Karpas-422 (cell line): ENCODE measurements around the gene PLSCR4. TPM values are rescaled to one million over a fixed set of nuclear protein-coding genes. Genes with fewer than 3 reads are reported as not detected.

Experiments used
- DNase-seq: peaks from one replicate; pipeline ENCODE4 v3.0.0-alpha.2; 2015
- H2AFZ ChIP-seq: fragments of 200-600 bp; sonication (generic); 2 replicates; pipeline ENCODE4 v1.6.1; 2014; ENCODE audit warnings: antibody characterized with exemption, low read length, mixed read lengths
- H3K27ac ChIP-seq: fragments of 200-600 bp; sonication (generic); 2 replicates; pipeline ENCODE4 v1.5.1; 2014; ENCODE audit warnings: mild to moderate bottlenecking, low read length, moderate library complexity
- H3K27me3 ChIP-seq: fragments of 200-600 bp; sonication (generic); 2 replicates; pipeline ENCODE4 v1.6.1; 2014; ENCODE audit warnings: low read length, mixed read lengths
- H3K36me3 ChIP-seq: fragments of 200-600 bp; sonication (generic); 2 replicates; pipeline ENCODE4 v1.6.1; 2014; ENCODE audit warnings: low read length, mixed read lengths; ENCODE audit not compliant: insufficient read depth
- H3K4me1 ChIP-seq: fragments of 200-600 bp; sonication (generic); 2 replicates; pipeline ENCODE4 v1.6.1; 2014; ENCODE audit warnings: mild to moderate bottlenecking, low read length, mixed read lengths
- H3K4me2 ChIP-seq: fragments of 200-600 bp; sonication (generic); 2 replicates; pipeline ENCODE4 v1.6.1; 2014; ENCODE audit warnings: low read length, low read depth, mild to moderate bottlenecking; ENCODE audit not compliant: poor library complexity, severe bottlenecking
- H3K4me3 ChIP-seq: fragments of 200-600 bp; sonication (generic); 2 replicates; pipeline ENCODE4 v1.5.1; 2014; ENCODE audit warnings: mild to moderate bottlenecking, antibody characterized with exemption, low read length, mixed read lengths
- H3K79me2 ChIP-seq: fragments of 200-600 bp; sonication (generic); 2 replicates; pipeline ENCODE4 v1.6.1; 2014; ENCODE audit warnings: mild to moderate bottlenecking, low read length, mixed read lengths
- H3K9ac ChIP-seq: fragments of 200-600 bp; sonication (generic); 2 replicates; pipeline ENCODE4 v1.6.0; 2014; ENCODE audit warnings: low read length
- H3K9me2 ChIP-seq: fragments of 200-600 bp; sonication (generic), shearing (Covaris generic); replicated peaks from 2 replicates; pipeline ENCODE4 v1.6.0; 2014; ENCODE audit warnings: mild to moderate bottlenecking, low read length, moderate library complexity; ENCODE audit not compliant: insufficient read depth
- H3K9me3 ChIP-seq: fragments of 300-700, 200-600 bp; sonication (generic); 2 replicates; pipeline ENCODE4 v1.6.1; 2014; ENCODE audit warnings: low read length, mixed read lengths
- H4K20me1 ChIP-seq: fragments of 200-600 bp; sonication (generic); 2 replicates; pipeline ENCODE4 v1.6.1; 2014; ENCODE audit warnings: mild to moderate bottlenecking, antibody characterized with exemption, low read length, low read depth; ENCODE audit not compliant: insufficient read depth
- total RNA-seq: library from RNA; depleted of rRNA; stranded (reverse); fragments of >200 nt; shearing (Covaris generic); gene quantifications from 2 replicates; pipeline ENCODE4 v1.2.3, GENCODE V29; 2014; ENCODE audit warnings: low replicate concordance

PLSCR4 gene
- total RNA-seq, 1 experiment from 2014 or later: not detected

DNA sequence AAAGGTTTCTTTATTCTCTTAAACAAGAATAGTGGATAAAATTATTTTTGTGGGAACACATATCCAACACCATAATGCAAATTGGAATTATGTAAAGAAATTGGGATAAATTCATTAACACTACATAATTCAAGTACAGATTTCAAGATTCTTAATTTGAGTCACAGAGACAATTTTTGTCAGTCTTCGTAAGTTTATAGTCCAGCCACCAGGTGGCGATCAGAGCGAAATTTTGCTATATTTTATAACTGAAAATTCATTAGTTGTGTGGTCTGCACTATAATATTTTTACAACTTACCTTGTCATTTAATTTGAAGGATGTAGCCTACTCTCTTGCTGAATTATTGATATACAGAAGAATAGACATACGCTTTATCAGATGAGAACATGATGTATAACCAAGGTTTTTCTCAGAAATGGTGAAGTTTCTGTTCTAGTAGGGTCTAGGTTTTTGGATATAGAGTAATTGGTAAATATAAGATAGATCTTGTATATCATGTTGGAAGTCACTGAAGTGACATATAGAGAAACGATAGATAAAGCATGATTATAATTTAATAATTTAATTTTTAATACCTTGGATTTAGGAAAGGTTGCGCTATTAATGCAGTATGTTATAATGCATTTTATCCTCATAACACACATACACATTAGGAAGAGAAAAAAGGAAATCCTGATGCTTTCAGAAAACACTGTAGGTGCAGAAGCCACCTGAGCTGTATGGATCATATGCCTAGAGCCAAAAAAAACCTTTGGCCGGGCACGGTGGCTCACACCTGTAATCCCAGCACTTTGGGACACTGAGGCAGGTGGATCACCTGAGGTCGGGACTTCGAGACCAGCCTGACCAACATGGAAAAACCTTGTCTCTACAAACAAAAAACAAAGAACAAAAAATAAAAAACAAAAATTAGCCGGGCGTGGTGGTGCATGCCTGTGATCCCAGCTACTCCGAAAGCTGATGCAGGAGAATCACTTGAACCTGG, 31.7 kb downstream of the PLSCR4 start:
- no peak overlapping the region for H2AFZ ChIP-seq
- DNase-seq: peak; percentile 72
- no peaks in the 10 kb centered on the region for H3K36me3 ChIP-seq
- no peak overlapping the region for H3K4me3 ChIP-seq
- H3K9ac ChIP-seq: no peak overlapping the region
- no peak overlapping the region for H3K27ac ChIP-seq
- no peaks in the 10 kb centered on the region for H3K9me2 ChIP-seq
- H4K20me1 ChIP-seq: no peaks in the 10 kb centered on the region
- no peaks in the 10 kb centered on the region for H3K27me3 ChIP-seq
- H3K4me2 ChIP-seq: no peak overlapping the region
- H3K9me3 ChIP-seq: no peaks in the 10 kb centered on the region
- no peaks in the 10 kb centered on the region for H3K79me2 ChIP-seq
- no peaks in the 10 kb centered on the region for H3K4me1 ChIP-seq

GRCh38 chr3:146217324-146217723, 33.6 kb downstream of the PLSCR4 start:
- no peaks in the 10 kb centered on the region for H3K9me3 ChIP-seq
- no peaks in the 10 kb centered on the region for H4K20me1 ChIP-seq
- H3K4me3 ChIP-seq: no peak overlapping the region
- H3K9me2 ChIP-seq: no peaks in the 10 kb centered on the region
- H3K4me2 ChIP-seq: no peak overlapping the region
- H3K79me2 ChIP-seq: no peaks in the 10 kb centered on the region
- no peak overlapping the region for H3K9ac ChIP-seq
- H3K36me3 ChIP-seq: no peaks in the 10 kb centered on the region
- H3K27ac ChIP-seq: no peak overlapping the region
- no peaks in the 10 kb centered on the region for H3K27me3 ChIP-seq
- no peak overlapping the region for H2AFZ ChIP-seq
- H3K4me1 ChIP-seq: no peaks in the 10 kb centered on the region
- no peak for DNase-seq

DNA sequence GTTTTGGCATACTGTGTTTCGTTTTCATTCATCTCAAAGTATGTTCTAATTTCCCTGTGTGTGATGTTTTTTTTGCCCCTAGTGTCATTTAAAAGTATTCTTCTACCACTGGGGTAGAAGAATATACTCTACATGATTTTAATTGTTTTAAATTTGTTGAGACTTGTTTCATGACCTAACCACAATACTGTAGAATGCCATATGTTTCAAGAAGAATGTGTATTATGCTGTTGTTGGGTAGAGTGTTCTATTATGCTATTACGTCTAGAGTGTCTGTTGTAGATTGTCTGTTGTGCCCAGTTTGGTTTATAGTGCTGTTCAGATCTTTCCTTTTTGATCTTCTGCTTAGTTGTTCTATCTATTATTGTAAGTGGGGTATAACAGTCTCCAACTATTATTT, 36.4 kb downstream of the PLSCR4 start:
- no peaks in the 10 kb centered on the region for H3K36me3 ChIP-seq
- H3K27ac ChIP-seq: no peak overlapping the region
- no peak overlapping the region for H3K4me2 ChIP-seq
- no peak for DNase-seq
- H3K4me3 ChIP-seq: no peak overlapping the region
- H3K9me2 ChIP-seq: no peaks in the 10 kb centered on the region
- H3K4me1 ChIP-seq: no peaks in the 10 kb centered on the region
- H3K27me3 ChIP-seq: no peaks in the 10 kb centered on the region
- H3K9me3 ChIP-seq: no peaks in the 10 kb centered on the region
- H2AFZ ChIP-seq: no peak overlapping the region
- no peaks in the 10 kb centered on the region for H4K20me1 ChIP-seq
- no peak overlapping the region for H3K9ac ChIP-seq
- no peaks in the 10 kb centered on the region for H3K79me2 ChIP-seq

DNA sequence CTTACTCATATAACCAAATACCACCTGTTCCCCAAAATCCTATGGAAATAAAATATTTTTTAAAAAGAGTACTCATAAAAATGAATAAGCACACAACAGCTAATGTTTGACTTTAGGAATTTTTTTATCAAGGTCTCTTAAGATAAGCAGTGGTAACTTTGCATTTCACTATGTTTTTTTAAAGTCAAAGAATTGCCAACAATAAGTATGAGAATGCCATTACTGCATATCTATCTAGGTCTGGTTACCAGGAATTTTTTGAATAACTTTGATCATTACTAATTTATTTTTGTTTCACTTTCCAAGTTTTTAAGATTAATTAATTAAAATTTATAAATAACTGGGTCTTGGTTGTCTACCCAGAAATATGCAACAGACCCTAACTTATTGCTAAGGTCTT, 41.5 kb downstream of the PLSCR4 start:
- no peak overlapping the region for H2AFZ ChIP-seq
- no peaks in the 10 kb centered on the region for H3K79me2 ChIP-seq
- no peaks in the 10 kb centered on the region for H3K4me1 ChIP-seq
- no peaks in the 10 kb centered on the region for H3K27me3 ChIP-seq
- no peak overlapping the region for H3K4me3 ChIP-seq
- H3K9ac ChIP-seq: no peak overlapping the region
- H3K36me3 ChIP-seq: no peaks in the 10 kb centered on the region
- no peak for DNase-seq
- H4K20me1 ChIP-seq: no peaks in the 10 kb centered on the region
- H3K9me2 ChIP-seq: no peaks in the 10 kb centered on the region
- no peak overlapping the region for H3K27ac ChIP-seq
- no peak overlapping the region for H3K4me2 ChIP-seq
- H3K9me3 ChIP-seq: no peaks in the 10 kb centered on the region

DNA sequence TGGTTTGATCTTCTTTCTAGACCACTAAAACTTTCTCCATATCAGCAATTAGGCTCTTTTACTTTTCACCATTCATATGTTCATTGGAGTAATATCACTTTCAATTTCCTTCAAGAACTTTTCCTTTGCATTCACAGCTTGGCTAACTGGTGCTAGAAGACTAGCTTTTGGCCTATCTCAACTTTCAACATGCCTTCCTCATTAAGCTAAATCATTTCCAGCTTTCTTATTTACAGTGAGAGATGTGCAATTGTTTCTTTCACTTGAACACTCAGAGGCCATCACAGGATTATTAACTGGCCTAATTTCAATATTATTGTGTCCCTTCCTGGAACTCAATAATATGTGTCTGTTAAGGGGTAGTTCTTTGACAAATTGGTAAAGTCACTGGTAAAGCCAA, 47.1 kb downstream of the PLSCR4 start:
- Histone ChIP-seq H3K4me3 (no peak overlapping the region), H3K79me2 (no peaks in the 10 kb centered on the region), H3K9ac (no peak overlapping the region), H3K27ac (no peak overlapping the region), H3K4me1 (no peaks in the 10 kb centered on the region), H3K27me3 (no peaks in the 10 kb centered on the region), H3K36me3 (no peaks in the 10 kb centered on the region), H2AFZ (no peak overlapping the region), H3K9me3 (no peaks in the 10 kb centered on the region), H3K9me2 (no peaks in the 10 kb centered on the region), H4K20me1 (no peaks in the 10 kb centered on the region), H3K4me2 (no peak overlapping the region)
- DNase-seq: no peak

- Histone ChIP-seq H3K4me3 (no peak overlapping the region), H3K27ac (no peak overlapping the region), H3K4me1 (no peaks in the 10 kb centered on the region), H3K36me3 (no peaks in the 10 kb centered on the region), H3K4me2 (no peak overlapping the region), H4K20me1 (no peaks in the 10 kb centered on the region), H2AFZ (no peak overlapping the region), H3K79me2 (no peaks in the 10 kb centered on the region), H3K9me2 (no peaks in the 10 kb centered on the region), H3K9me3 (no peaks in the 10 kb centered on the region), H3K9ac (no peak overlapping the region), H3K27me3 (no peaks in the 10 kb centered on the region)
- DNase-seq: no peak
Measured at GRCh38 chr3:146200461-146201220, 50.3 kb downstream of the PLSCR4 start.

DNA sequence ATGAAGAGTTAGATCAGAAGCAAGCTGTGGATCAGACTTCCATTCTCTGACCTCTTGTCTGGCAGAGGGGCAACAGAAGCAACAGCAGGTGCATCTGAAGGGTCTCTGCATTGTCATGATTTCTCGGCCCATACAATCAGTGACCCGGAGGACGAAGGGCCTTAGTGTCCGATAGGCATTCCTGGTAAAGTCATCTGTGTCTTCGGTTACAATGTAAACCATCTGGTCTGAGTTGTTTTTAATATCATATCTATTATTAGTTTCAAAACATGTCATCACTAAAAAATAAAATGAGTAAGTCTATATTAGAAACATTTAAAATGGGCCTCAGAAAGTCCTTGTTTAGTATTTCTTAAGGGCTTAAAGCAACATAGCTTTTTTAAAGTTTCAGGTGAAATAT, 51.1 kb downstream of the PLSCR4 start:
- Histone ChIP-seq H3K9me2 (no peaks in the 10 kb centered on the region), H3K9me3 (no peaks in the 10 kb centered on the region), H3K27ac (no peak overlapping the region), H3K9ac (no peak overlapping the region), H3K4me1 (no peaks in the 10 kb centered on the region), H2AFZ (no peak overlapping the region), H3K4me2 (no peak overlapping the region), H3K27me3 (no peaks in the 10 kb centered on the region), H3K4me3 (no peak overlapping the region), H3K36me3 (no peaks in the 10 kb centered on the region), H4K20me1 (no peaks in the 10 kb centered on the region), H3K79me2 (no peaks in the 10 kb centered on the region)
- DNase-seq: no peak

GRCh38 chr3:146196789-146197188, 54.1 kb downstream of the PLSCR4 start:
- Histone ChIP-seq H2AFZ (no peak overlapping the region), H3K9me2 (no peaks in the 10 kb centered on the region), H3K79me2 (no peaks in the 10 kb centered on the region), H3K4me2 (no peak overlapping the region), H3K9me3 (no peaks in the 10 kb centered on the region), H3K4me3 (no peak overlapping the region), H3K36me3 (no peaks in the 10 kb centered on the region), H3K4me1 (no peaks in the 10 kb centered on the region), H3K27ac (no peak overlapping the region), H4K20me1 (no peaks in the 10 kb centered on the region), H3K9ac (no peak overlapping the region), H3K27me3 (no peaks in the 10 kb centered on the region)
- DNase-seq: no peak
